Gastrocnemius medialis (tissue), 4 donors: ENCODE measurements around the gene MARK3. TPM values are rescaled to one million over a fixed set of nuclear protein-coding genes. Genes with fewer than 3 reads are reported as not detected.

Experiments
- ATAC-seq, 2 donors: fragments of 150-250 bp; one replicate each; pipeline ENCODE4 v1.9.1; 2016
- DNase-seq, 2 donors: peaks; one replicate each; pipeline ENCODE4 v3.0.0-alpha.2; 2019
- H3K27ac ChIP-seq, 4 donors: fragments of 200-600 bp; sonication (generic); 1 replicate in 1 of 4; 2 replicates in 3 of 4; pipeline ENCODE4 v1.5.1; 2016 to 2018; ENCODE audit warnings: mild to moderate bottlenecking in 2 of 4, moderate library complexity in 1 of 4
- H3K27me3 ChIP-seq, 3 donors: fragments of 200-600 bp; sonication (generic) in 2 of 3; 1 replicate in 1 of 3; 2 replicates in 2 of 3; pipeline versions ENCODE4 v1.5.1 to v1.6.0; 2016 to 2019; ENCODE audit warnings: mild to moderate bottlenecking in 1 of 3, moderate library complexity in 1 of 3
- H3K36me3 ChIP-seq, 2 donors: fragments of 200-600 bp; sonication (generic) in 1 of 2; one replicate each; pipeline ENCODE4 v1.5.1; 2017 to 2018
- H3K4me1 ChIP-seq, 2 donors: fragments of 200-600 bp; sonication (generic) in 1 of 2; one replicate each; pipeline ENCODE4 v1.5.1; 2016 to 2017; ENCODE audit warnings: mild to moderate bottlenecking in 2 of 2
- H3K4me3 ChIP-seq, 4 donors: fragments of 200-600 bp; sonication (generic) in 3 of 4; 1 replicate in 1 of 4; 2 replicates in 3 of 4; pipeline ENCODE4 v1.5.1; 2016 to 2019; ENCODE audit warnings: mild to moderate bottlenecking in 2 of 4
- H3K9me3 ChIP-seq, 3 donors: fragments of 200-600 bp; sonication (generic) in 2 of 3; 1 replicate in 1 of 3; 2 replicates in 2 of 3; pipeline ENCODE4 v1.5.1; 2016 to 2019
- POLR2A ChIP-seq, 2 donors: fragments of 450-650 bp; IDR thresholded peaks; one replicate each; pipeline ENCODE4 v1.6.1; 2017; ENCODE audit warnings: antibody characterized with exemption in 2 of 2, mild to moderate bottlenecking in 2 of 2, moderate library complexity in 2 of 2
- in situ Hi-C, 4 donors: fragments of 200-750 bp; cut with MboI; loops; one replicate each; pipeline versions ENCODE4 v1.15.0 to v1.8.0; 2017; ENCODE audit warnings: low sequenced_read_pairs in 4 of 4
- intact Hi-C: fragments of 100-400 bp; cut with DNase I; formaldehyde crosslinking; loops from one replicate; pipeline ENCODE4 v1.15.1; 2023; ENCODE audit warnings: low total_unique reads
- total RNA-seq, 4 donors: library from RNA; depleted of rRNA; stranded (reverse); fragments of >200 nt; gene quantifications; one replicate each; pipeline versions ENCODE4 v1.1.0 to v1.2.3, GENCODE V29; 2016
- TF ChIP-seq, protein P1 (sequence below), 5 experiments: fragments of 450-650 bp in 3 of 5; fragments of 200-600 bp in 2 of 5; sonication (generic) in 2 of 5; IDR thresholded peaks in 4 of 5; conservative IDR thresholded peaks in 1 of 5; 1 replicate in 4 of 5; 2 replicates in 1 of 5; pipeline ENCODE4 v1.5.1; 2016 to 2019; ENCODE audit warnings: antibody characterized with exemption in 5 of 5, mild to moderate bottlenecking in 3 of 5, moderate library complexity in 3 of 5

Gene MARK3
- total RNA-seq, 4 donors from 2014 or later: 60.2 to 73.1 (median 71.6) TPM

DNA sequence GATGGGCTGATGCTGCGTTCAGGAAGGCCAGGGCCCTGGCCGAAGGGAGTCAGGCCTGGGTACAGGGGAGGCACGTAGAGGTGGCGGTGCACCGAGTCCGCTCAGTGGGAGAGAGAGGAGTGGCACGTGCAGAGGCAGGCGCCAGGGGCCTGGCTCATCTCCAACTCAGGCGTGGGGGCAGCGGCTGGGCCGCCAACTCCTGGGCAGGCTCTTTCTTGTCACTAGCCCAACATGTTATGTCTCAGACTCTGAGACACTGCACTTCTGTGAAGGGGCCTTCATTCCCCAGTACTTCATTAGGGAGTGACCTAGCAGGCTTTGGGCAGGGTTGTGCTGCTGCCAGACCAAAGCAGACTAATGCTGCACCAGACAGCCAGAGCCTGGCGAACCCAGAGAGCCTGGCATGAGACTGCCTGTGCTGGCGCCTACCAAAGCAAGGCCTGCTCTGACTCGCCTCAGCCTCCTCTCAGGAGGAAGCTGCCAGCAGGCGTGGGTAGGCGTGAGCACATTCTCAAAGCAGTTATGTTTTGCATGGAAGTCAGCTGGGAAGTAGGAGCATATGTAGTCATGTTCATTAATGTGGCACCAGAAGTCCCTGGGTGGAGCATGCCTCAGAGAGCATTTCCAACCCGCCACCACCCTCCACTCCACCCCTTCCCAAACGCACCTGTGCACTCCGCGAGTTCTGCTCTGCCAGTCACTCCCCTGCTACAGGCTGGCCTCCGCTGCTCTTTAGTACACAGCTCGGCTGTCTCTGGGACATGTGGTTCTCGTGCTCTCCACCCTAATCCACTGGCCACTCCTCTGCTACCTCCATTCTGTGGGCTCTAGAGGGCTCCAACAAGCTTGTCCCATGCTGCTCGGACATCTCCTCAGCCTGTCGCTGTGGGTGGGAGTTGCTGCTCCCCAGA, 127.7 kb downstream of the MARK3 start:
- peaks cover 15 to 17% of the 10 kb centered on the region in 2 donors for H3K4me1 ChIP-seq
- H3K36me3 ChIP-seq: peaks cover 0 to 20% of the 10 kb centered on the region in 2 donors
- DNase-seq: peak; percentile 57 to 78
- peak overlapping the region; percentile 76 to 85 (median 82) for H3K27ac ChIP-seq
- TF ChIP-seq, protein P1, sequence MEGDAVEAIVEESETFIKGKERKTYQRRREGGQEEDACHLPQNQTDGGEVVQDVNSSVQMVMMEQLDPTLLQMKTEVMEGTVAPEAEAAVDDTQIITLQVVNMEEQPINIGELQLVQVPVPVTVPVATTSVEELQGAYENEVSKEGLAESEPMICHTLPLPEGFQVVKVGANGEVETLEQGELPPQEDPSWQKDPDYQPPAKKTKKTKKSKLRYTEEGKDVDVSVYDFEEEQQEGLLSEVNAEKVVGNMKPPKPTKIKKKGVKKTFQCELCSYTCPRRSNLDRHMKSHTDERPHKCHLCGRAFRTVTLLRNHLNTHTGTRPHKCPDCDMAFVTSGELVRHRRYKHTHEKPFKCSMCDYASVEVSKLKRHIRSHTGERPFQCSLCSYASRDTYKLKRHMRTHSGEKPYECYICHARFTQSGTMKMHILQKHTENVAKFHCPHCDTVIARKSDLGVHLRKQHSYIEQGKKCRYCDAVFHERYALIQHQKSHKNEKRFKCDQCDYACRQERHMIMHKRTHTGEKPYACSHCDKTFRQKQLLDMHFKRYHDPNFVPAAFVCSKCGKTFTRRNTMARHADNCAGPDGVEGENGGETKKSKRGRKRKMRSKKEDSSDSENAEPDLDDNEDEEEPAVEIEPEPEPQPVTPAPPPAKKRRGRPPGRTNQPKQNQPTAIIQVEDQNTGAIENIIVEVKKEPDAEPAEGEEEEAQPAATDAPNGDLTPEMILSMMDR (IDR thresholded peaks at IDR 0.05 in 4 of 5, conservative IDR thresholded peaks at IDR 0.05 in 1 of 5): no peak
- peak in 1 of 2 donors; percentile 9 for TF ChIP-seq POLR2A (IDR thresholded peaks at IDR 0.05)
- no peak overlapping the region for H3K4me3 ChIP-seq
- in situ Hi-C loops: no loop called here
- no peaks in the 10 kb centered on the region for H3K9me3 ChIP-seq
- intact Hi-C loops: no loop called here
- peak; percentile 68 to 78 for ATAC-seq
- H3K27me3 ChIP-seq: no peaks in the 10 kb centered on the region

DNA sequence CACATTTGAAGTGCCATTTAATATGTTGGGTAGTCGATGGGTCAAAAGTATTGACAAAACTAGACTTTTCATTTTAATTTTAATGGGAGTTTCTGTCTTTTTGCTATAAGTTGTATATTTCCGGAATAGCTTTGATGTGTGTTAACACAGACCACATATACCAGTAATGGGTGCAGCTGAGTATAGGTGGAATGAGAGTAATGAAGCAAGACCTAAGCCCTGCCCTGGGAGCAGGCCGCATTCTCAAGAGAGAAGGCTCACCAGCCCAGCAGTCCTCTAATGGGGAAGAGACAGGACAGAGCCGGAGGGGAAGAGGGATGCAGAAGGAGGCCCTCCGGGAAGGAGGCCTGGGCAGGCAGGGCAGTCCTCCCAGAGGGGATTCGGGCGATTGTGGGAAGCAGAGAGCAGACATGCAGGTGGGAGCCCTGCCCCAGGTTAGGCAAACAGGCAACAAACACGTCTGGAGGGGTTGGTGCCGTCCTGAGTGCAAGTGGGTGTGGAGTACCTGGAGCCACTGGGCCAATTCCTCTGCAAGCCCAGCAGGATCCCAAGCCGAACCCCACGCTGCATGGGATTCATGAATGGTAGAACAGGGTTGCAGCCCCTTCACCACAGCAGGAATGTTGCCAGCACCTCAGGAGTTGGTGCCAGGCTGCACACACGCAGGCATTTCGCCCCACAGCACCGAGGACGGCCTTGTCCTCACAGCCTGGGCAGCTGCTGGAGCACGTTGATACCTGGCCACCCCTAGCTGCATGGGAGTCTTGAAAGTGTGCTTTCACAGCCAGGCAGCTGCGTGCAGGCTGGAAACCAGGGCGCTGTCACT, 129.6 kb downstream of the MARK3 start:
- peak in 1 of 2 donors; percentile 11 for DNase-seq

DNA sequence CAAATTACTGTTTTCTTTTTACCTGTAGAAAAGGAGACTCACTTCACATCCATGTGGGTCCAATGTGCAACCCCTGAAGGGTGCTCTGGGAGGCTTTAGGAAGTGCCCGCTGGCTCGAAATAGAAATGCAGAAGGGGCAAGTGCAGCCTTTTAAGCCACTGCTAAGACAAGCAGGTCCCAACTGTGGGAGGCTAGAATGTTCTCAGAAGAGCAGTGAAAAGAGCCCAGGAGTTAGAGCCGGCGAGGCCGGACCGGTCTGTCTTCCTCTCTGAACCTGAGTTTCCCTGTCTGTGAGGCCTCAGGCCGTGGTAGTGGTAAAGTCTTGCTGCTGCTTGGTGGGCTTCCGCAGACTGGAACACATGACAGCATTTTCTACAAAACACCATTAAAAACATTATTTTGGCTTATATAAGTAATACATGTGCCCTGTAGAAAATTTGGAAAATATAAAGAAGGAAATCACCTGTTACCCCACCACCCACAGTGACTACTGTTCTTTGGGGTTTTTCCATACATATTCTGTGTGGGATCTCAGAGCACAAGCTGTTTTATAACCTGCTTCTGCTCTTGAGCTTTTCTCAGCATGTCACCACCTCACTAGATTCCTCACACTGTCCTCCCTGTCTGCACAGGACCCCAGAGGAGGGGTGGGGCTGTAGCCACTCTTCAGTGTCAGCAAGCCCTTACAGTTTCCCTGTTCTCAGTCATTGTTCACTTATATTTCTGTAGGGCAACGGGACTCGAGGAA, 131.4 kb downstream of the MARK3 start:
- TF ChIP-seq, protein P1 (IDR thresholded peaks at IDR 0.05 in 4 of 5, conservative IDR thresholded peaks at IDR 0.05 in 1 of 5): no peak
- TF ChIP-seq POLR2A (IDR thresholded peaks at IDR 0.05): no peak
- intact Hi-C loops: no loop called here
- ATAC-seq: no peak
- H3K9me3 ChIP-seq: no peaks in the 10 kb centered on the region
- H3K4me3 ChIP-seq: no peak overlapping the region
- peaks cover 0 to 9% (median 3%) of the 10 kb centered on the region in 3 donors for H3K27me3 ChIP-seq
- in situ Hi-C loops: no loop called here
- no peak for DNase-seq
- peaks cover 21 to 22% of the 10 kb centered on the region in 2 donors for H3K4me1 ChIP-seq
- no peak overlapping the region for H3K27ac ChIP-seq
- no peaks in the 10 kb centered on the region for H3K36me3 ChIP-seq

More for the DNA sequence above, 129.6 kb downstream of the MARK3 start:
- H3K36me3 ChIP-seq: peaks cover 0 to 3% of the 10 kb centered on the region in 2 donors
- ATAC-seq: no peak
- H3K9me3 ChIP-seq: no peaks in the 10 kb centered on the region
- TF ChIP-seq, protein P1 (IDR thresholded peaks at IDR 0.05 in 4 of 5, conservative IDR thresholded peaks at IDR 0.05 in 1 of 5): no peak
- TF ChIP-seq POLR2A (IDR thresholded peaks at IDR 0.05): no peak
- H3K27ac ChIP-seq: no peak overlapping the region
- intact Hi-C loops: no loop called here
- no peak overlapping the region for H3K4me3 ChIP-seq
- in situ Hi-C loops: no loop called here
- H3K27me3 ChIP-seq: no peaks in the 10 kb centered on the region
- H3K4me1 ChIP-seq: peaks cover 15 to 22% of the 10 kb centered on the region in 2 donors

DNA sequence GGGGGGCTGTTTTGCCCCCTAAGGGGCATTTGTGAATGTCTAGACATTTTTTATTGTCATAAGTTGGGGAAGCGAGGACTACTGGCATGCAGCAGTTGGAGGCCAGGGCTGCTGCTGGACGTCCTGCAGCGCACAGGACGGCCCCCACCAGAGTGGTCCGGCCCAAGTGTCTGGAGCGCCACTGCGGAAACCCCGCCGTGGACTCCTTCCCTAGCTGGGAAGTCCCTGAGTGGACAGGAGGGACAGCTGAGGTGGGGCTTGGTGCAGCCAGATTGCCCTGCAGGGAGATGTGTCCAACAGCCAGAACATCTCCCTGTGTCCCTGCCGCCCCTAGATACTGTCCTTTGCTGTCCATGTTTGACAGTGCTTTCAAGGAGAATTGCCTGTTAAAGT, 132.0 kb downstream of the MARK3 start:
- no peaks in the 10 kb centered on the region for H3K36me3 ChIP-seq
- in situ Hi-C loops: no loop called here
- TF ChIP-seq, protein P1 (IDR thresholded peaks at IDR 0.05 in 4 of 5, conservative IDR thresholded peaks at IDR 0.05 in 1 of 5): no peak
- no peak for TF ChIP-seq POLR2A (IDR thresholded peaks at IDR 0.05)
- H3K4me1 ChIP-seq: peaks cover 24 to 27% of the 10 kb centered on the region in 2 donors
- DNase-seq (no peak), ATAC-seq (no peak)
- no peaks in the 10 kb centered on the region for H3K9me3 ChIP-seq
- no peak overlapping the region for H3K27ac ChIP-seq
- H3K27me3 ChIP-seq: peaks cover 0 to 15% (median 5%) of the 10 kb centered on the region in 3 donors
- intact Hi-C loops: no loop called here
- no peak overlapping the region for H3K4me3 ChIP-seq
